ACHN (cell line): Measurements from ENCODE around the gene ZBTB7A.
A peak's percentile ranks its signal among the peaks of the same experiment; 100 is the strongest.

Experiments
- DNase-seq: peaks from one replicate; pipeline ENCODE4 v3.0.0-alpha.2; 2015
- in situ Hi-C: cut with HindIII; loops from 2 replicates; pipeline ENCODE4 v1.10.0; 2017; ENCODE audit warnings: low sequenced_read_pairs, low pct_ligation_motif_present, low pct_unique_long_range_greater_than_20kb

Gene ZBTB7A

GRCh38 chr19:4095488-4095844 lies 28.8 kb upstream of the ZBTB7A start:
- in situ Hi-C loops = no loop called here
- no peak for DNase-seq

- no peak for DNase-seq
- in situ Hi-C loops = no loop called here
Observed at GRCh38 chr19:4094761-4095487, 28.2 kb upstream of the ZBTB7A start.

- no peak for DNase-seq
- in situ Hi-C loops = no loop called here
Observed at GRCh38 chr19:4094291-4094690, 27.6 kb upstream of the ZBTB7A start.

- in situ Hi-C loops = no loop called here
- DNase-seq = no peak
Observed at GRCh38 chr19:4093643-4094175, 27.0 kb upstream of the ZBTB7A start.

GRCh38 chr19:4090356-4091220 lies 23.9 kb upstream of the ZBTB7A start:
- in situ Hi-C loops = no loop called here
- no peak for DNase-seq

GRCh38 chr19:4089946-4090345 lies 23.2 kb upstream of the ZBTB7A start:
- DNase-seq = no peak

GRCh38 chr19:4089400-4089908 lies 22.8 kb upstream of the ZBTB7A start:
- in situ Hi-C loops = no loop called here
- no peak for DNase-seq

More at GRCh38 chr19:4089946-4090345, 23.2 kb upstream of the ZBTB7A start:
- in situ Hi-C loops = no loop called here

GRCh38 chr19:4088975-4089374 lies 22.3 kb upstream of the ZBTB7A start:
- in situ Hi-C loops = no loop called here
- no peak for DNase-seq

GRCh38 chr19:4087787-4088679 lies 21.3 kb upstream of the ZBTB7A start:
- in situ Hi-C loops = no loop called here
- no peak for DNase-seq

- in situ Hi-C loops = no loop called here
Observed at GRCh38 chr19:4086411-4086867, 19.7 kb upstream of the ZBTB7A start.

GRCh38 chr19:4084547-4084877 lies 17.8 kb upstream of the ZBTB7A start:
- in situ Hi-C loops = no loop called here

More at GRCh38 chr19:4086411-4086867, 19.7 kb upstream of the ZBTB7A start:
- DNase-seq = no peak

GRCh38 chr19:4083677-4084546 lies 17.2 kb upstream of the ZBTB7A start:
- in situ Hi-C loops = no loop called here
- no peak for DNase-seq

More at GRCh38 chr19:4084547-4084877, 17.8 kb upstream of the ZBTB7A start:
- no peak for DNase-seq

- in situ Hi-C loops = no loop called here
Observed at GRCh38 chr19:4082172-4082571, 15.5 kb upstream of the ZBTB7A start.

GRCh38 chr19:4081441-4082129 lies 14.9 kb upstream of the ZBTB7A start:
- DNase-seq = no peak
- in situ Hi-C loops = no loop called here

More at GRCh38 chr19:4082172-4082571, 15.5 kb upstream of the ZBTB7A start:
- DNase-seq = no peak

GRCh38 chr19:4080473-4080872 lies 13.8 kb upstream of the ZBTB7A start:
- no peak for DNase-seq
- in situ Hi-C loops = no loop called here

GRCh38 chr19:4077800-4078684 lies 11.3 kb upstream of the ZBTB7A start:
- in situ Hi-C loops = no loop called here
- peak; percentile 22 for DNase-seq
